ENCODE measurements around the gene ALDH2. TPM values are rescaled to one million over a fixed set of nuclear protein-coding genes. Genes with fewer than 3 reads are reported as not detected.

ALDH2 gene
- total and polyA plus RNA-seq, 2 experiments from 2014 or later, result 21.7 to 38.5 TPM

GRCh38 chr12:111741235-111741812 is 25.4 kb upstream of the ALDH2 start:
- H3K36me3 ChIP-seq (ENCODE audit: low read depth), result peaks cover 6% of the 10 kb centered on the region; the same call in 1 of the 2 replicates
- in situ Hi-C loops (cut with MboI), result no loop called here
- H4K20me1 ChIP-seq (ENCODE audit: insufficient read depth), result no peaks in the 10 kb centered on the region
- WGBS, 2 experiments (ENCODE audit: low coverage in 1 of 2, low lambda C conversion rate in 2 of 2, missing lambda C conversion rate in 2 of 2), result 71 to 73% methylated on average over 4 of the region's 4 CpGs
- no peak overlapping the region for H3K4me3 ChIP-seq
- no peak for TF ChIP-seq EZH2phosphoT487 (IDR thresholded peaks at IDR 0.05; ENCODE audit: insufficient read depth, low read depth)
- TF ChIP-seq EZH2 (IDR thresholded peaks at IDR 0.05; ENCODE audit: insufficient read depth, poor library complexity, severe bottlenecking), result no peak
- H3K27ac ChIP-seq, result no peak overlapping the region
- H3K79me2 ChIP-seq (ENCODE audit: insufficient read depth), result no peaks in the 10 kb centered on the region
- H2AFZ ChIP-seq, result no peak overlapping the region
- no peaks in the 10 kb centered on the region for H3K9me2 ChIP-seq (ENCODE audit: insufficient read depth)
- DNase-seq, result no peak
- no peak overlapping the region for H3K4me2 ChIP-seq (ENCODE audit: unreplicated experiment)
- H3K9me3 ChIP-seq (ENCODE audit: low read depth), result no peaks in the 10 kb centered on the region
- no peak overlapping the region for H3K9ac ChIP-seq
- no peaks in the 10 kb centered on the region for H3K4me1 ChIP-seq (ENCODE audit: insufficient read depth)
- no peaks in the 10 kb centered on the region for H3K27me3 ChIP-seq (replicated peaks; ENCODE audit: insufficient read depth)
- H3F3A ChIP-seq (ENCODE audit: insufficient read depth), result no peaks in the 10 kb centered on the region

- Histone ChIP-seq H3K9ac (no peak overlapping the region), H3F3A (ENCODE audit: insufficient read depth) (no peaks in the 10 kb centered on the region), H3K27me3 (replicated peaks; ENCODE audit: insufficient read depth) (no peaks in the 10 kb centered on the region), H3K27ac (no peak overlapping the region), H3K9me2 (ENCODE audit: insufficient read depth) (no peaks in the 10 kb centered on the region), H3K4me3 (no peak overlapping the region), H3K36me3 (ENCODE audit: low read depth) (no peaks in the 10 kb centered on the region), H3K79me2 (ENCODE audit: insufficient read depth) (no peaks in the 10 kb centered on the region), H3K9me3 (ENCODE audit: low read depth) (no peaks in the 10 kb centered on the region), H2AFZ (no peak overlapping the region), H3K4me2 (ENCODE audit: unreplicated experiment) (no peak overlapping the region), H4K20me1 (ENCODE audit: insufficient read depth) (no peaks in the 10 kb centered on the region), H3K4me1 (ENCODE audit: insufficient read depth) (no peaks in the 10 kb centered on the region)
- TF ChIP-seq EZH2 (IDR thresholded peaks at IDR 0.05; ENCODE audit: insufficient read depth, poor library complexity, severe bottlenecking), result no peak
- no peak for TF ChIP-seq EZH2phosphoT487 (IDR thresholded peaks at IDR 0.05; ENCODE audit: insufficient read depth, low read depth)
- WGBS, 2 experiments (ENCODE audit: low coverage in 1 of 2, low lambda C conversion rate in 2 of 2, missing lambda C conversion rate in 2 of 2), result 97 to 99% methylated on average over 4 of the region's 4 CpGs
- in situ Hi-C loops (cut with MboI), result no loop called here
- no peak for DNase-seq
Measured at GRCh38 chr12:111745211-111745610, 21.5 kb upstream of the ALDH2 start.

- Histone ChIP-seq H3K79me2 (ENCODE audit: insufficient read depth) (no peaks in the 10 kb centered on the region), H3K27ac (no peak overlapping the region), H3K4me3 (no peak overlapping the region), H3K27me3 (replicated peaks; ENCODE audit: insufficient read depth) (no peaks in the 10 kb centered on the region), H3K4me2 (ENCODE audit: unreplicated experiment) (no peak overlapping the region), H3K4me1 (ENCODE audit: insufficient read depth) (no peaks in the 10 kb centered on the region), H3K9ac (no peak overlapping the region), H3F3A (ENCODE audit: insufficient read depth) (no peaks in the 10 kb centered on the region), H2AFZ (no peak overlapping the region), H3K36me3 (ENCODE audit: low read depth) (no peaks in the 10 kb centered on the region), H3K9me3 (ENCODE audit: low read depth) (no peaks in the 10 kb centered on the region), H4K20me1 (ENCODE audit: insufficient read depth) (no peaks in the 10 kb centered on the region), H3K9me2 (ENCODE audit: insufficient read depth) (no peaks in the 10 kb centered on the region)
- in situ Hi-C loops (cut with MboI), result no loop called here
- TF ChIP-seq EZH2phosphoT487 (IDR thresholded peaks at IDR 0.05; ENCODE audit: insufficient read depth, low read depth), result no peak
- TF ChIP-seq EZH2 (IDR thresholded peaks at IDR 0.05; ENCODE audit: insufficient read depth, poor library complexity, severe bottlenecking), result no peak
- no peak for DNase-seq
- WGBS, 2 experiments (ENCODE audit: low coverage in 1 of 2, low lambda C conversion rate in 2 of 2, missing lambda C conversion rate in 2 of 2), result 91 to 95% methylated on average over 7 to 9 of the region's 9 CpGs
Measured at GRCh38 chr12:111747333-111747732, 19.4 kb upstream of the ALDH2 start.

- WGBS, 2 experiments (ENCODE audit: low coverage in 1 of 2, low lambda C conversion rate in 2 of 2, missing lambda C conversion rate in 2 of 2), result 77% methylated on average over 8 of the region's 8 CpGs
- Histone ChIP-seq H3K9me3 (ENCODE audit: low read depth) (no peaks in the 10 kb centered on the region), H3K27ac (no peak overlapping the region), H3K27me3 (replicated peaks; ENCODE audit: insufficient read depth) (no peaks in the 10 kb centered on the region), H3K79me2 (ENCODE audit: insufficient read depth) (no peaks in the 10 kb centered on the region), H3K36me3 (ENCODE audit: low read depth) (no peaks in the 10 kb centered on the region), H3K9me2 (ENCODE audit: insufficient read depth) (no peaks in the 10 kb centered on the region), H3K4me3 (no peak overlapping the region), H3F3A (ENCODE audit: insufficient read depth) (no peaks in the 10 kb centered on the region), H3K9ac (no peak overlapping the region), H3K4me1 (ENCODE audit: insufficient read depth) (no peaks in the 10 kb centered on the region), H2AFZ (no peak overlapping the region), H3K4me2 (ENCODE audit: unreplicated experiment) (no peak overlapping the region), H4K20me1 (ENCODE audit: insufficient read depth) (no peaks in the 10 kb centered on the region)
- in situ Hi-C loops (cut with MboI), result no loop called here
- no peak for TF ChIP-seq EZH2phosphoT487 (IDR thresholded peaks at IDR 0.05; ENCODE audit: insufficient read depth, low read depth)
- no peak for TF ChIP-seq EZH2 (IDR thresholded peaks at IDR 0.05; ENCODE audit: insufficient read depth, poor library complexity, severe bottlenecking)
- no peak for DNase-seq
Measured at GRCh38 chr12:111748151-111748672, 18.5 kb upstream of the ALDH2 start.

All from GM23248 (cell line).